ENCODE data around the gene FAM217A. TPM values are rescaled to one million over a fixed set of nuclear protein-coding genes. Genes with fewer than 3 reads are reported as not detected.
A peak's percentile ranks its signal among the peaks of the same experiment; 100 is the strongest.

The FAM217A gene
- total RNA-seq, 2 experiments from 2014 or later, result not detected

GRCh38 chr6:4074478-4075235 is 4.3 kb downstream of the FAM217A start:
- no peak overlapping the region for H3K4me3 Mint-ChIP-seq
- ChIA-PET POLR2A (no interaction called here), CTCF (interaction anchor here (0.6 kb wide), 1 partner anchor 310 kb away, joined by 3 read pairs; no protein-coding TSS in a partner anchor)
- intact Hi-C loops (cut with DNase I, micrococcal nuclease), result no loop called here
- H3K4me1 Mint-ChIP-seq, result no peaks in the 10 kb centered on the region
- ATAC-seq (no peak), DNase-seq (no peak)
- H3K27ac Mint-ChIP-seq, result no peak overlapping the region
- peaks cover 10% of the 10 kb centered on the region for H3K27me3 Mint-ChIP-seq
- H3K9me3 Mint-ChIP-seq (ENCODE audit: low read depth), result no peaks in the 10 kb centered on the region
- no peaks in the 10 kb centered on the region for H3K36me3 Mint-ChIP-seq (ENCODE audit: low read depth)

- H3K27ac Mint-ChIP-seq, result no peak overlapping the region
- no peaks in the 10 kb centered on the region for H3K4me1 Mint-ChIP-seq
- no peaks in the 10 kb centered on the region for H3K36me3 Mint-ChIP-seq (ENCODE audit: low read depth)
- ATAC-seq (no peak), DNase-seq (no peak)
- intact Hi-C loops (cut with DNase I, micrococcal nuclease), result no loop called here
- ChIA-PET CTCF (interaction anchor here (0.6 kb wide), 2 partner anchors 79 to 103 kb away, joined by 3 read pairs; no protein-coding TSS in a partner anchor), POLR2A (no interaction called here)
- H3K4me3 Mint-ChIP-seq, result no peak overlapping the region
- H3K9me3 Mint-ChIP-seq (ENCODE audit: low read depth), result no peaks in the 10 kb centered on the region
- H3K27me3 Mint-ChIP-seq, result no peaks in the 10 kb centered on the region
Observed at GRCh38 chr6:4071330-4071729, 7.6 kb downstream of the FAM217A start.

GRCh38 chr6:4069199-4069598 is 9.7 kb downstream of the FAM217A start:
- H3K4me3 Mint-ChIP-seq, result no peak overlapping the region
- DNase-seq (no peak), ATAC-seq (no peak)
- no peaks in the 10 kb centered on the region for H3K9me3 Mint-ChIP-seq (ENCODE audit: low read depth)
- peaks cover 10% of the 10 kb centered on the region for H3K36me3 Mint-ChIP-seq (ENCODE audit: low read depth)
- ChIA-PET POLR2A (no interaction called here), CTCF (interaction anchor here (0.7 kb wide), 1 partner anchor 10 kb away, joined by 3 read pairs; no protein-coding TSS in a partner anchor)
- no peaks in the 10 kb centered on the region for H3K27me3 Mint-ChIP-seq
- intact Hi-C loops (cut with DNase I, micrococcal nuclease), result no loop called here
- H3K27ac Mint-ChIP-seq, result no peak overlapping the region
- no peaks in the 10 kb centered on the region for H3K4me1 Mint-ChIP-seq

- CTCF ChIA-PET, result interaction anchor here (0.9 kb wide), 1 partner anchor 9 kb away, joined by 4 read pairs; no protein-coding TSS in a partner anchor
- no peaks in the 10 kb centered on the region for H3K9me3 Mint-ChIP-seq (ENCODE audit: low read depth)
- intact Hi-C loops (cut with DNase I, micrococcal nuclease), result no loop called here
Observed at GRCh38 chr6:4067673-4068072, 11.3 kb downstream of the FAM217A start.

GRCh38 chr6:4066029-4066755 is 12.7 kb downstream of the FAM217A start:
- POLR2A ChIA-PET, result no interaction called here
- no peak for DNase-seq
- H3K27me3 Mint-ChIP-seq, result no peaks in the 10 kb centered on the region
- H3K27ac Mint-ChIP-seq, result no peak overlapping the region
- H3K4me3 Mint-ChIP-seq, result no peak overlapping the region
- H3K36me3 Mint-ChIP-seq (ENCODE audit: low read depth), result peaks cover 22% of the 10 kb centered on the region
- H3K4me1 Mint-ChIP-seq, result no peaks in the 10 kb centered on the region
- CTCF ChIA-PET, result no interaction called here
- intact Hi-C loops (cut with DNase I, micrococcal nuclease), result no loop called here
- H3K9me3 Mint-ChIP-seq (ENCODE audit: low read depth), result no peaks in the 10 kb centered on the region
- no peak for ATAC-seq

More at GRCh38 chr6:4067673-4068072, 11.3 kb downstream of the FAM217A start:
- POLR2A ChIA-PET, result no interaction called here
- Mint-ChIP-seq H3K36me3 (ENCODE audit: low read depth) (peaks cover 19% of the 10 kb centered on the region), H3K27me3 (no peaks in the 10 kb centered on the region), H3K4me3 (no peak overlapping the region), H3K27ac (no peak overlapping the region), H3K4me1 (no peaks in the 10 kb centered on the region)
- DNase-seq (no peak), ATAC-seq (no peak)

- DNase-seq, result peak; percentile 77
- CTCF ChIA-PET, result interaction anchor here (0.6 to 1.8 kb wide), 12 partner anchors 9 to 1085 kb away, joined by 3 to 10 read pairs (median 4); a partner anchor contains a TSS
- peak overlapping the region; percentile 11 for H3K4me3 Mint-ChIP-seq
- no peaks in the 10 kb centered on the region for H3K27me3 Mint-ChIP-seq
- POLR2A ChIA-PET, result interaction anchor here (0.6 to 1.5 kb wide), 6 partner anchors 38 to 991 kb away, joined by 3 to 13 read pairs (median 6); partner anchors contain the start of gene ECI2
- intact Hi-C loops (cut with DNase I, micrococcal nuclease), result loop anchor here (1.0 to 5.0 kb wide), 8 partner anchors 36 to 212 kb away; partner anchors contain the start of genes ECI2 (in 2 of the 2) and FAM50B (in 1 of the 2)
- H3K27ac Mint-ChIP-seq, result peak overlapping the region; percentile 83
- peaks cover 40% of the 10 kb centered on the region for H3K4me1 Mint-ChIP-seq
- peaks cover 66% of the 10 kb centered on the region for H3K36me3 Mint-ChIP-seq (ENCODE audit: low read depth)
- H3K9me3 Mint-ChIP-seq (ENCODE audit: low read depth), result no peaks in the 10 kb centered on the region
- ATAC-seq, result peak; percentile 87
Observed at GRCh38 chr6:4059115-4059777, 19.7 kb downstream of the FAM217A start.

- ChIA-PET POLR2A (no interaction called here), CTCF (interaction anchor here (0.6 to 1.6 kb wide), 5 partner anchors 12 to 153 kb away, joined by 3 to 7 read pairs (median 4); no protein-coding TSS in a partner anchor)
- intact Hi-C loops (cut with DNase I, micrococcal nuclease), result loop anchor here in 1 of 2 experiments (5.0 kb wide), 1 partner anchor 210 kb away; the partner anchor contains the start of gene FAM50B
- no peaks in the 10 kb centered on the region for H3K27me3 Mint-ChIP-seq
- ATAC-seq, result no peak
- H3K27ac Mint-ChIP-seq, result peak overlapping the region; percentile 48
- peaks cover 40% of the 10 kb centered on the region for H3K4me1 Mint-ChIP-seq
- peaks cover 67% of the 10 kb centered on the region for H3K36me3 Mint-ChIP-seq (ENCODE audit: low read depth)
- H3K4me3 Mint-ChIP-seq, result no peak overlapping the region
- no peak for DNase-seq
- H3K9me3 Mint-ChIP-seq (ENCODE audit: low read depth), result no peaks in the 10 kb centered on the region
Observed at GRCh38 chr6:4057036-4057435, 21.9 kb downstream of the FAM217A start.

GRCh38 chr6:4055420-4056041 is 23.4 kb downstream of the FAM217A start:
- intact Hi-C loops (cut with DNase I, micrococcal nuclease), result loop anchor here in 1 of 2 experiments (5.0 kb wide), 1 partner anchor 208 kb away; the partner anchor contains the start of gene FAM50B
- ChIA-PET POLR2A (no interaction called here), CTCF (interaction anchor here (0.8 to 1.7 kb wide), 7 partner anchors 12 to 155 kb away, joined by 3 to 5 read pairs (median 4); no protein-coding TSS in a partner anchor)
- no peaks in the 10 kb centered on the region for H3K27me3 Mint-ChIP-seq
- no peak overlapping the region for H3K27ac Mint-ChIP-seq
- peaks cover 67% of the 10 kb centered on the region for H3K36me3 Mint-ChIP-seq (ENCODE audit: low read depth)
- H3K4me1 Mint-ChIP-seq, result peaks cover 35% of the 10 kb centered on the region
- ATAC-seq (no peak), DNase-seq (peak; percentile 16)
- no peaks in the 10 kb centered on the region for H3K9me3 Mint-ChIP-seq (ENCODE audit: low read depth)
- H3K4me3 Mint-ChIP-seq, result no peak overlapping the region

- no peaks in the 10 kb centered on the region for H3K27me3 Mint-ChIP-seq
- no peak for ATAC-seq
- intact Hi-C loops (cut with DNase I, micrococcal nuclease), result no loop called here
- H3K27ac Mint-ChIP-seq, result no peak overlapping the region
- POLR2A ChIA-PET, result no interaction called here
- no peak overlapping the region for H3K4me3 Mint-ChIP-seq
- H3K9me3 Mint-ChIP-seq (ENCODE audit: low read depth), result no peaks in the 10 kb centered on the region
- H3K36me3 Mint-ChIP-seq (ENCODE audit: low read depth), result peaks cover 52% of the 10 kb centered on the region
- CTCF ChIA-PET, result interaction anchor here (0.7 kb wide), 1 partner anchor 9 kb away, joined by 4 read pairs; no protein-coding TSS in a partner anchor
- DNase-seq, result no peak
- H3K4me1 Mint-ChIP-seq, result peaks cover 4% of the 10 kb centered on the region
Observed at GRCh38 chr6:4049246-4049645, 29.7 kb downstream of the FAM217A start.

- Mint-ChIP-seq H3K27ac (no peak overlapping the region), H3K27me3 (no peaks in the 10 kb centered on the region), H3K4me3 (no peak overlapping the region), H3K9me3 (ENCODE audit: low read depth) (no peaks in the 10 kb centered on the region), H3K36me3 (ENCODE audit: low read depth) (peaks cover 71% of the 10 kb centered on the region), H3K4me1 (peaks cover 22% of the 10 kb centered on the region)
- DNase-seq (no peak), ATAC-seq (no peak)
- POLR2A ChIA-PET, result no interaction called here
- intact Hi-C loops (cut with DNase I, micrococcal nuclease), result no loop called here
- CTCF ChIA-PET, result interaction anchor here (1.1 kb wide), 1 partner anchor 9 kb away, joined by 3 read pairs; no protein-coding TSS in a partner anchor
Observed at GRCh38 chr6:4041480-4041879, 37.5 kb downstream of the FAM217A start.

All from activated CD4-positive, alpha-beta T cell treated with anti-CD3 and anti-CD28 coated beads for 36 hours (primary cell).